ENCODE data around the gene PEX3. TPM values are rescaled to one million over a fixed set of nuclear protein-coding genes. Genes with fewer than 3 reads are reported as not detected.

Gene PEX3
- total RNA-seq, 4 donors from 2014 or later = 9.8 to 18.2 (median 12.3) TPM

DNA sequence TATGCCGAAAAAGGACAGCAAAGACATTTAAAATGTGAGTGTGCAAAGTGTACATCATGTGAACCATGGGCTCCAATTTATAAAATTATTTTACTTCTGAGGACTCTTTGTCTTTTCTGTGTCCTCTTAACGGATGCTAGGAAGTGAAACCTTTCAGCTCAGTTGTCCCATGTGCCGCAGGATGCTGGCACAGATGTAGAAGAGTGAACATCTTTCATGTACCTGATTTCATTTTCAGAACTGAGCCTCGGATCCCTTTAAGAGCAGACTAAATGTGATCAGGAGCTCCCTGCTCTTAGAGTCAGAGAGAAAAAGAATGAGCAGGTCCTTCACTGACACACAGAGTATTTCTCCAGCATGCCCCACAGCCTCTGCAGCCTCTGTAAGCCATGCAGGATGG lies 88.5 kb downstream of the PEX3 start:
- no peak for ATAC-seq
- intact Hi-C loops (cut with DNase I; ENCODE audit: low total_unique reads) (no loop called here), in situ Hi-C loops (cut with MboI; ENCODE audit: low sequenced_read_pairs in 4 of 4) (no loop called here)
- Histone ChIP-seq H3K4me1 (peaks cover 5 to 7% of the 10 kb centered on the region in 2 donors), H3K9me3 (no peaks in the 10 kb centered on the region), H3K4me3 (no peak overlapping the region), H3K36me3 (no peaks in the 10 kb centered on the region), H3K27me3 (peaks cover 7 to 18% (median 13%) of the 10 kb centered on the region in 3 donors), H3K27ac (no peak overlapping the region)
- DNase-seq = no peak
- no peak for TF ChIP-seq POLR2A (IDR thresholded peaks at IDR 0.05)
- TF ChIP-seq, protein P1, sequence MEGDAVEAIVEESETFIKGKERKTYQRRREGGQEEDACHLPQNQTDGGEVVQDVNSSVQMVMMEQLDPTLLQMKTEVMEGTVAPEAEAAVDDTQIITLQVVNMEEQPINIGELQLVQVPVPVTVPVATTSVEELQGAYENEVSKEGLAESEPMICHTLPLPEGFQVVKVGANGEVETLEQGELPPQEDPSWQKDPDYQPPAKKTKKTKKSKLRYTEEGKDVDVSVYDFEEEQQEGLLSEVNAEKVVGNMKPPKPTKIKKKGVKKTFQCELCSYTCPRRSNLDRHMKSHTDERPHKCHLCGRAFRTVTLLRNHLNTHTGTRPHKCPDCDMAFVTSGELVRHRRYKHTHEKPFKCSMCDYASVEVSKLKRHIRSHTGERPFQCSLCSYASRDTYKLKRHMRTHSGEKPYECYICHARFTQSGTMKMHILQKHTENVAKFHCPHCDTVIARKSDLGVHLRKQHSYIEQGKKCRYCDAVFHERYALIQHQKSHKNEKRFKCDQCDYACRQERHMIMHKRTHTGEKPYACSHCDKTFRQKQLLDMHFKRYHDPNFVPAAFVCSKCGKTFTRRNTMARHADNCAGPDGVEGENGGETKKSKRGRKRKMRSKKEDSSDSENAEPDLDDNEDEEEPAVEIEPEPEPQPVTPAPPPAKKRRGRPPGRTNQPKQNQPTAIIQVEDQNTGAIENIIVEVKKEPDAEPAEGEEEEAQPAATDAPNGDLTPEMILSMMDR (IDR thresholded peaks at IDR 0.05 in 4 of 5, conservative IDR thresholded peaks at IDR 0.05 in 1 of 5) = no peak

DNA sequence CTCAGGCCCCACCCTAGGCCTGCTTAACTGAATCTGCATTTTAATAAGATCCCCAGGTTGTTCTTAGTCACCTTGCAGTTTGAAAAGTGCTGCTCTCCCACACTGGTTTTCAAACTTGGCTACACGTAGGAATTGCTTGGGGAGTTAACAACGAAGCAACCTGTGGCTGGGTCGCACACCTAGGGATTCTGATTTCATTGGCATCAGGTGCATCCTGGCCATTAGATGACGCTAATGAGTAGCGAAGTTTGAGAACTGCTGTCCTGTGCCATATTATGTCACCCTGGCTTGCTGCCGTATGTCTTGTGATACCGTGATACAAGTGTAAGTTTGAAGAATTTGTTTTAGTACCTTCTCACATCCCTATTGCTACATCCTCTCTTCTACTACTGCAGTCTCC lies 89.1 kb downstream of the PEX3 start:
- Histone ChIP-seq H3K9me3 (no peaks in the 10 kb centered on the region), H3K36me3 (no peaks in the 10 kb centered on the region), H3K27ac (no peak overlapping the region), H3K4me3 (no peak overlapping the region), H3K27me3 (peaks cover 7 to 18% (median 13%) of the 10 kb centered on the region in 3 donors), H3K4me1 (peaks cover 5 to 7% of the 10 kb centered on the region in 2 donors)
- TF ChIP-seq, protein P1 (IDR thresholded peaks at IDR 0.05 in 4 of 5, conservative IDR thresholded peaks at IDR 0.05 in 1 of 5) = no peak
- TF ChIP-seq POLR2A (IDR thresholded peaks at IDR 0.05) = no peak
- no peak for DNase-seq
- in situ Hi-C loops (cut with MboI; ENCODE audit: low sequenced_read_pairs in 4 of 4) (no loop called here), intact Hi-C loops (cut with DNase I; ENCODE audit: low total_unique reads) (no loop called here)
- ATAC-seq = no peak

GRCh38 chr6:143540192-143540591 lies 89.6 kb downstream of the PEX3 start:
- no peak overlapping the region for H3K4me3 ChIP-seq
- H3K36me3 ChIP-seq = no peaks in the 10 kb centered on the region
- H3K27me3 ChIP-seq = peaks cover 7 to 18% (median 13%) of the 10 kb centered on the region in 3 donors
- no peaks in the 10 kb centered on the region for H3K9me3 ChIP-seq
- TF ChIP-seq POLR2A (IDR thresholded peaks at IDR 0.05) = no peak
- TF ChIP-seq, protein P1 (IDR thresholded peaks at IDR 0.05 in 4 of 5, conservative IDR thresholded peaks at IDR 0.05 in 1 of 5) = no peak
- ATAC-seq = no peak
- no peak overlapping the region for H3K27ac ChIP-seq
- in situ Hi-C loops (cut with MboI; ENCODE audit: low sequenced_read_pairs in 4 of 4) = no loop called here
- H3K4me1 ChIP-seq = peaks cover 5 to 7% of the 10 kb centered on the region in 2 donors
- no peak for DNase-seq
- intact Hi-C loops (cut with DNase I; ENCODE audit: low total_unique reads) = no loop called here

Other genes starting within 250 kb of the PEX3 start
- 1 to 10 TPM in 2 of 4 donors, under 1 TPM in 2; 0.16 to 4.4 (median 0.94) TPM for gene ADAT2, start 110 bp upstream of the PEX3 start, total RNA-seq
- gene FUCA2, start 60.9 kb downstream of the PEX3 start, total RNA-seq = 10 to 100 TPM in 1 of 4 donors, 1 to 10 TPM in 3; 2.9 to 13.9 (median 6.3) TPM
- gene PHACTR2, start 227.2 kb downstream of the PEX3 start, total RNA-seq = 10 to 100 TPM; 25.4 to 31.8 (median 26.1) TPM

Measured in gastrocnemius medialis (tissue), 4 donors.